GM12878 (cell line): ENCODE data around the gene DDX56. TPM values are rescaled to one million over a fixed set of nuclear protein-coding genes. Genes with fewer than 3 reads are reported as not detected.

ENCODE experiments used
- ATF7 ChIP-seq: fragments of 450-650 bp; IDR thresholded peaks from 2 replicates; pipeline ENCODE4 v1.6.1; 2016; ENCODE audit warnings: low read depth, mild to moderate bottlenecking
- BACH1 ChIP-seq: fragments of 450-650 bp; IDR thresholded peaks from 2 replicates; pipeline ENCODE4 v1.6.1; 2017; ENCODE audit warnings: mild to moderate bottlenecking, borderline replicate concordance
- CHD4 ChIP-seq: fragments of 200-600 bp; sonication (generic); IDR thresholded peaks from 2 replicates; pipeline ENCODE4 v1.6.1; 2016; ENCODE audit warnings: mild to moderate bottlenecking
- EP300 ChIP-seq, 2 experiments: fragments of 150-350 bp in 1 of 2; IDR thresholded peaks; 2 replicates each; pipeline ENCODE4 v1.6.1; 2011 to 2012; ENCODE audit warnings: low read depth in 2 of 2, low read length in 2 of 2, borderline replicate concordance in 1 of 2, improper control_type of control experiment in 1 of 2, inconsistent platforms in 1 of 2; ENCODE audit not compliant: control insufficient read depth in 1 of 2
- GABPA ChIP-seq: IDR thresholded peaks from 2 replicates; pipeline ENCODE4 v1.6.1; 2014; ENCODE audit warnings: antibody characterized with exemption, low read depth, mild to moderate bottlenecking, inconsistent platforms
- HCFC1 ChIP-seq: fragments of 150-350 bp; IDR thresholded peaks from 2 replicates; pipeline ENCODE4 v1.6.1; 2014; ENCODE audit warnings: low read length
- HDAC6 ChIP-seq: fragments of 200-600 bp; sonication (generic); IDR thresholded peaks from one replicate; pipeline ENCODE4 v1.8.0; 2017; ENCODE audit warnings: antibody characterized with exemption; ENCODE audit not compliant: unreplicated experiment
- KDM1A ChIP-seq: fragments of 200-600 bp; sonication (generic); IDR thresholded peaks from 2 replicates; pipeline ENCODE4 v1.6.1; 2016; ENCODE audit warnings: borderline replicate concordance
- MYB ChIP-seq: fragments of 150-350 bp; IDR thresholded peaks from 2 replicates; pipeline ENCODE4 v1.6.1; 2014; ENCODE audit warnings: mild to moderate bottlenecking, low read depth, low read length, borderline replicate concordance
- MYC ChIP-seq: IDR thresholded peaks from 2 replicates; pipeline ENCODE4 v1.6.1; 2011; ENCODE audit warnings: mild to moderate bottlenecking, low read length, moderate library complexity, inconsistent platforms; ENCODE audit not compliant: insufficient read depth, insufficient replicate concordance, insufficient read length, severe bottlenecking
- NRF1 ChIP-seq: conservative IDR thresholded peaks from 2 replicates; pipeline ENCODE4 v1.6.1; 2011; ENCODE audit warnings: mild to moderate bottlenecking, low read depth, low read length, improper control_type of control experiment
- RFX5 ChIP-seq: IDR thresholded peaks from 2 replicates; pipeline ENCODE4 v1.6.1; 2011; ENCODE audit warnings: low read depth, low read length, improper control_type of control experiment
- SMC3 ChIP-seq: IDR thresholded peaks from 2 replicates; pipeline ENCODE4 v1.6.1; 2011; ENCODE audit warnings: low read length, improper control_type of control experiment, borderline replicate concordance
- SREBF2 ChIP-seq: IDR thresholded peaks from 2 replicates; pipeline ENCODE4 v1.6.1; 2012; ENCODE audit warnings: mild to moderate bottlenecking, low read length
- TBL1XR1 ChIP-seq: IDR thresholded peaks from 2 replicates; pipeline ENCODE4 v1.6.1; 2012; ENCODE audit warnings: low read depth, low read length, improper control_type of control experiment
- ZBED1 ChIP-seq: IDR thresholded peaks from 2 replicates; pipeline ENCODE4 v1.6.1; 2016; ENCODE audit warnings: borderline replicate concordance
- ZNF24 ChIP-seq: fragments of 450-650 bp; IDR thresholded peaks from 2 replicates; pipeline ENCODE4 v1.6.1; 2017; ENCODE audit warnings: antibody characterized with exemption, mild to moderate bottlenecking
- polyA plus RNA-seq, 11 experiments: library from polyadenylated mRNA; depleted of rRNA in 4 of 11; unstranded in 6 of 11; stranded (reverse) in 5 of 11; fragments of >200 nt; fragmentation: Nextera tagmentation in 4 of 11; fragmentation: Illumina TruSeq in 1 of 11; extraction: Ambion mirVana in 4 of 11; extraction: Trizol in 1 of 11; gene quantifications; 1 replicate in 1 of 11; 2 replicates in 10 of 11; pipeline versions ENCODE4 v1.2.1 to v1.2.3, GENCODE V29; 2011 to 2016; ENCODE audit warnings: inconsistent platforms in 2 of 11, missing spikeins in 2 of 11, low read depth in 1 of 11
- total RNA-seq, 4 experiments: library from RNA; depleted of rRNA in 3 of 4; stranded (reverse); fragments of >200 nt in 3 of 4; fragmentation: Illumina TruSeq in 1 of 4; extraction: Trizol in 1 of 4; gene quantifications; 2 replicates each; pipeline versions ENCODE4 v1.2.1 to v1.2.3, GENCODE V29; 2013 to 2021
- TF ChIP-seq, protein P1 (sequence below): fragments of 150-350 bp; IDR thresholded peaks from 2 replicates; pipeline ENCODE4 v1.6.1; 2016; ENCODE audit warnings: low read depth, low read length
- TF ChIP-seq, protein P2 (sequence below): fragments of 450-650 bp; IDR thresholded peaks from 2 replicates; pipeline ENCODE4 v1.6.1; 2016; ENCODE audit warnings: mild to moderate bottlenecking
- TF ChIP-seq, protein P3 (sequence below): fragments of 450-650 bp; IDR thresholded peaks from 2 replicates; pipeline ENCODE4 v1.6.1; 2017; ENCODE audit warnings: low read depth, mild to moderate bottlenecking, moderate library complexity
- TF ChIP-seq, protein P4 (sequence below): fragments of 450-650 bp; IDR thresholded peaks from 2 replicates; pipeline ENCODE4 v1.6.1; 2017; ENCODE audit warnings: mild to moderate bottlenecking

DDX56 gene
- total and polyA plus RNA-seq, 10 of the 15 experiments (the other 5 are each of a cell fraction or from before 2014, with no cell fraction given) = 19.8 to 136 (median 81.3) TPM

DNA sequence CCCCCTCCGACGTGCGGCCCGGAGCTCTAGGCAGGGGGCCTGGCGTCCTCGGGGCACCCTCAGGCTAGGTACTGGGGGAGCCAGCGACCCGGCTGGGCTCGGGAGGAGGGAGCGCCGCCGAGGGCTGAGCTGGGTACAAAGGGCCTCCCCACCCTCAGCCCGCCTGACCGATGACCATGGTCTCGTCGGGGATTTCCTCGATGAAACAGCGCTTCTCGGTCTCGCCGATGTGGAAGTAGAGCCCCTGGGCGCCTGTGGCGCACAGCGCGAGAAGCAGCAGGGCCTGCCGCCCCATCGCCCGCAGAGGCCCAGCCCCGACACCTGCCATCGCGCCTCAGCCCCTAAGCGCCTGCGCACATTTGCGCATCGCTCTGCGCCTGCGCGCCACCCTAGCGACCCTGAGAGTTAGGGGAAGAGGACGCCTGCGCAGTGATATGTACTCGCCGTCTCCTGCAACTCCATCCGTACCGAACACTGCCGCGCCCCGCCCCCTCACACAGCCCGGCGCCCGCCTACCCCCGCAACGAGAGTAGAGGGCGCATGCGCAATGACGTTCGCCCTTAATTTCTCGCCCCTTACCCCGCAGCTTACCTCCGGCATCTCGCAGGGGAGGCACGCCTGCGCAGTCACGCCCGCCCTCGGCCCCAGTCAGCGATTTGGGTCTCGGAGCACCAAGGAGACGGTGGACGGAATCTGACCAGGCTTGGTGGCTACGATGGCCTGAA is 8.3 kb upstream of the DDX56 start, which contains the start of gene TMED4 (continued):
- TF ChIP-seq, protein P1, sequence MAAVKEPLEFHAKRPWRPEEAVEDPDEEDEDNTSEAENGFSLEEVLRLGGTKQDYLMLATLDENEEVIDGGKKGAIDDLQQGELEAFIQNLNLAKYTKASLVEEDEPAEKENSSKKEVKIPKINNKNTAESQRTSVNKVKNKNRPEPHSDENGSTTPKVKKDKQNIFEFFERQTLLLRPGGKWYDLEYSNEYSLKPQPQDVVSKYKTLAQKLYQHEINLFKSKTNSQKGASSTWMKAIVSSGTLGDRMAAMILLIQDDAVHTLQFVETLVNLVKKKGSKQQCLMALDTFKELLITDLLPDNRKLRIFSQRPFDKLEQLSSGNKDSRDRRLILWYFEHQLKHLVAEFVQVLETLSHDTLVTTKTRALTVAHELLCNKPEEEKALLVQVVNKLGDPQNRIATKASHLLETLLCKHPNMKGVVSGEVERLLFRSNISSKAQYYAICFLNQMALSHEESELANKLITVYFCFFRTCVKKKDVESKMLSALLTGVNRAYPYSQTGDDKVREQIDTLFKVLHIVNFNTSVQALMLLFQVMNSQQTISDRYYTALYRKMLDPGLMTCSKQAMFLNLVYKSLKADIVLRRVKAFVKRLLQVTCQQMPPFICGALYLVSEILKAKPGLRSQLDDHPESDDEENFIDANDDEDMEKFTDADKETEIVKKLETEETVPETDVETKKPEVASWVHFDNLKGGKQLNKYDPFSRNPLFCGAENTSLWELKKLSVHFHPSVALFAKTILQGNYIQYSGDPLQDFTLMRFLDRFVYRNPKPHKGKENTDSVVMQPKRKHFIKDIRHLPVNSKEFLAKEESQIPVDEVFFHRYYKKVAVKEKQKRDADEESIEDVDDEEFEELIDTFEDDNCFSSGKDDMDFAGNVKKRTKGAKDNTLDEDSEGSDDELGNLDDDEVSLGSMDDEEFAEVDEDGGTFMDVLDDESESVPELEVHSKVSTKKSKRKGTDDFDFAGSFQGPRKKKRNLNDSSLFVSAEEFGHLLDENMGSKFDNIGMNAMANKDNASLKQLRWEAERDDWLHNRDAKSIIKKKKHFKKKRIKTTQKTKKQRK = no peak
- TF ChIP-seq, protein P2, sequence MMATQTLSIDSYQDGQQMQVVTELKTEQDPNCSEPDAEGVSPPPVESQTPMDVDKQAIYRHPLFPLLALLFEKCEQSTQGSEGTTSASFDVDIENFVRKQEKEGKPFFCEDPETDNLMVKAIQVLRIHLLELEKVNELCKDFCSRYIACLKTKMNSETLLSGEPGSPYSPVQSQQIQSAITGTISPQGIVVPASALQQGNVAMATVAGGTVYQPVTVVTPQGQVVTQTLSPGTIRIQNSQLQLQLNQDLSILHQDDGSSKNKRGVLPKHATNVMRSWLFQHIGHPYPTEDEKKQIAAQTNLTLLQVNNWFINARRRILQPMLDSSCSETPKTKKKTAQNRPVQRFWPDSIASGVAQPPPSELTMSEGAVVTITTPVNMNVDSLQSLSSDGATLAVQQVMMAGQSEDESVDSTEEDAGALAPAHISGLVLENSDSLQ = no peak
- TF ChIP-seq BACH1 = peak; percentile 63; the same call in 1 of the 2 replicates
- no peak for TF ChIP-seq MYB
- TF ChIP-seq, protein P3, sequence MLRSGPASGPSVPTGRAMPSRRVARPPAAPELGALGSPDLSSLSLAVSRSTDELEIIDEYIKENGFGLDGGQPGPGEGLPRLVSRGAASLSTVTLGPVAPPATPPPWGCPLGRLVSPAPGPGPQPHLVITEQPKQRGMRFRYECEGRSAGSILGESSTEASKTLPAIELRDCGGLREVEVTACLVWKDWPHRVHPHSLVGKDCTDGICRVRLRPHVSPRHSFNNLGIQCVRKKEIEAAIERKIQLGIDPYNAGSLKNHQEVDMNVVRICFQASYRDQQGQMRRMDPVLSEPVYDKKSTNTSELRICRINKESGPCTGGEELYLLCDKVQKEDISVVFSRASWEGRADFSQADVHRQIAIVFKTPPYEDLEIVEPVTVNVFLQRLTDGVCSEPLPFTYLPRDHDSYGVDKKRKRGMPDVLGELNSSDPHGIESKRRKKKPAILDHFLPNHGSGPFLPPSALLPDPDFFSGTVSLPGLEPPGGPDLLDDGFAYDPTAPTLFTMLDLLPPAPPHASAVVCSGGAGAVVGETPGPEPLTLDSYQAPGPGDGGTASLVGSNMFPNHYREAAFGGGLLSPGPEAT = no peak; the same call in 1 of the 2 replicates
- TF ChIP-seq CHD4 = no peak
- no peak for TF ChIP-seq ZBED1
- no peak for TF ChIP-seq KDM1A
- TF ChIP-seq HCFC1 = no peak
- peak; percentile 97 for TF ChIP-seq NRF1
- no peak for TF ChIP-seq GABPA
- TF ChIP-seq RFX5 = no peak
- TF ChIP-seq ATF7 = peak; percentile 64
- no peak for TF ChIP-seq EP300 (IDR thresholded peaks at IDR 0.05; ENCODE audit: borderline replicate concordance in 1 of 2, control insufficient read depth in 1 of 2, low read depth in 2 of 2, low read length in 2 of 2)
- no peak for TF ChIP-seq ZNF24
- TF ChIP-seq MYC = peak; percentile 47
- TF ChIP-seq, protein P4, sequence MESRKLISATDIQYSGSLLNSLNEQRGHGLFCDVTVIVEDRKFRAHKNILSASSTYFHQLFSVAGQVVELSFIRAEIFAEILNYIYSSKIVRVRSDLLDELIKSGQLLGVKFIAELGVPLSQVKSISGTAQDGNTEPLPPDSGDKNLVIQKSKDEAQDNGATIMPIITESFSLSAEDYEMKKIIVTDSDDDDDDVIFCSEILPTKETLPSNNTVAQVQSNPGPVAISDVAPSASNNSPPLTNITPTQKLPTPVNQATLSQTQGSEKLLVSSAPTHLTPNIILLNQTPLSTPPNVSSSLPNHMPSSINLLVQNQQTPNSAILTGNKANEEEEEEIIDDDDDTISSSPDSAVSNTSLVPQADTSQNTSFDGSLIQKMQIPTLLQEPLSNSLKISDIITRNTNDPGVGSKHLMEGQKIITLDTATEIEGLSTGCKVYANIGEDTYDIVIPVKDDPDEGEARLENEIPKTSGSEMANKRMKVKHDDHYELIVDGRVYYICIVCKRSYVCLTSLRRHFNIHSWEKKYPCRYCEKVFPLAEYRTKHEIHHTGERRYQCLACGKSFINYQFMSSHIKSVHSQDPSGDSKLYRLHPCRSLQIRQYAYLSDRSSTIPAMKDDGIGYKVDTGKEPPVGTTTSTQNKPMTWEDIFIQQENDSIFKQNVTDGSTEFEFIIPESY = no peak
- TF ChIP-seq HDAC6 = no peak
- TF ChIP-seq SREBF2 = no peak
- no peak for TF ChIP-seq SMC3
- no peak for TF ChIP-seq TBL1XR1
